Neutrophil (primary cell): Measurements from ENCODE around the gene MTX3.

Experiments used
- H3K27ac ChIP-seq: fragments of 200-600 bp; sonication (generic); 2 replicates; pipeline ENCODE4 v1.5.1; 2016; ENCODE audit warnings: mild to moderate bottlenecking, moderate library complexity
- H3K27me3 ChIP-seq: fragments of 200-600 bp; sonication (generic); 2 replicates; pipeline ENCODE4 v1.6.0; 2016; ENCODE audit warnings: mild to moderate bottlenecking
- H3K36me3 ChIP-seq: fragments of 200-600 bp; sonication (generic); 2 replicates; pipeline ENCODE4 v1.5.1; 2017
- H3K4me1 ChIP-seq, 2 experiments: fragments of 200-600 bp in 1 of 2; sonication (generic) in 1 of 2; 1 replicate in 1 of 2; 2 replicates in 1 of 2; pipeline versions ENCODE4 v1.5.1 to v1.6.1; 2013 to 2016; ENCODE audit warnings: low read depth in 1 of 2, low read length in 1 of 2, mild to moderate bottlenecking in 1 of 2, moderate library complexity in 1 of 2; ENCODE audit not compliant: control insufficient read depth in 1 of 2, insufficient read depth in 1 of 2
- H3K4me3 ChIP-seq, 2 experiments: fragments of 200-600 bp in 1 of 2; sonication (generic) in 1 of 2; 1 replicate in 1 of 2; 2 replicates in 1 of 2; pipeline ENCODE4 v1.5.1; 2013 to 2016; ENCODE audit warnings: low read depth in 1 of 2, low read length in 1 of 2, mild to moderate bottlenecking in 1 of 2, moderate library complexity in 1 of 2
- H3K9me3 ChIP-seq: fragments of 200-600 bp; sonication (generic); 2 replicates; pipeline ENCODE4 v1.5.1; 2016
- TF ChIP-seq, protein P1 (sequence below): fragments of 200-600 bp; sonication (generic); IDR thresholded peaks from 2 replicates; pipeline ENCODE4 v1.5.1; 2016; ENCODE audit warnings: antibody characterized with exemption

MTX3 gene

DNA sequence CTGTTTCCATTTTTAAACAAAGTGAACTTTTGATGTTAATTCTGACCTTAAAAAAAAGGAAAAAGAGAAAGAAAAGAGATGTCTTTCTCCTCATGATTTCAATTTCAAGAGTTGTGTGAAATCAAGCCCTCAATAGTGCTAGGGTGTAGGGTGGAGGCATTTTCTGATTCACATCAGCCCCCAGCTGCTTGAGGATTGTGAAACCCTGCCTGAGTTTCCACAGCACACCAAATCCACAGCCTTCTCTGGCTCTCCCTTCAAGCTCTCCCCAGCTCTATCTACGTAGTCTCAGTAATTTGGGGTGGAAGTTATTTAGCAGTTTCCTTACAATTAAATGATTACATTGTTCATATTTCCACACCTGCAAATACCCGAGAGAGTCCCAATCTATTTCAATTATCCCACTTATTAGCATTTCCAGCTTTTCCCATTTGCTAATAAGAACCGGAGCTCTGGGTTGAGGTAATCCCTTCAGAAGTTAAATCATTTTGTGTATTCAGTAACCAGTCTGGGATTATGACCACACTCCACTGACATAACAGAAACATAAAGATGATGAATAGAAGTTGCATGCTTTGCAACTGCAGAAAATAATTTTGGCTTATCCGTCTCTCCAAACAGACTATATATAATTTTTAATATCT is 54.9 kb downstream of the MTX3 start:
- Histone ChIP-seq H3K36me3 (no peaks in the 10 kb centered on the region), H3K4me3 (no peak overlapping the region)
- TF ChIP-seq, protein P1, sequence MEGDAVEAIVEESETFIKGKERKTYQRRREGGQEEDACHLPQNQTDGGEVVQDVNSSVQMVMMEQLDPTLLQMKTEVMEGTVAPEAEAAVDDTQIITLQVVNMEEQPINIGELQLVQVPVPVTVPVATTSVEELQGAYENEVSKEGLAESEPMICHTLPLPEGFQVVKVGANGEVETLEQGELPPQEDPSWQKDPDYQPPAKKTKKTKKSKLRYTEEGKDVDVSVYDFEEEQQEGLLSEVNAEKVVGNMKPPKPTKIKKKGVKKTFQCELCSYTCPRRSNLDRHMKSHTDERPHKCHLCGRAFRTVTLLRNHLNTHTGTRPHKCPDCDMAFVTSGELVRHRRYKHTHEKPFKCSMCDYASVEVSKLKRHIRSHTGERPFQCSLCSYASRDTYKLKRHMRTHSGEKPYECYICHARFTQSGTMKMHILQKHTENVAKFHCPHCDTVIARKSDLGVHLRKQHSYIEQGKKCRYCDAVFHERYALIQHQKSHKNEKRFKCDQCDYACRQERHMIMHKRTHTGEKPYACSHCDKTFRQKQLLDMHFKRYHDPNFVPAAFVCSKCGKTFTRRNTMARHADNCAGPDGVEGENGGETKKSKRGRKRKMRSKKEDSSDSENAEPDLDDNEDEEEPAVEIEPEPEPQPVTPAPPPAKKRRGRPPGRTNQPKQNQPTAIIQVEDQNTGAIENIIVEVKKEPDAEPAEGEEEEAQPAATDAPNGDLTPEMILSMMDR = no peak

DNA sequence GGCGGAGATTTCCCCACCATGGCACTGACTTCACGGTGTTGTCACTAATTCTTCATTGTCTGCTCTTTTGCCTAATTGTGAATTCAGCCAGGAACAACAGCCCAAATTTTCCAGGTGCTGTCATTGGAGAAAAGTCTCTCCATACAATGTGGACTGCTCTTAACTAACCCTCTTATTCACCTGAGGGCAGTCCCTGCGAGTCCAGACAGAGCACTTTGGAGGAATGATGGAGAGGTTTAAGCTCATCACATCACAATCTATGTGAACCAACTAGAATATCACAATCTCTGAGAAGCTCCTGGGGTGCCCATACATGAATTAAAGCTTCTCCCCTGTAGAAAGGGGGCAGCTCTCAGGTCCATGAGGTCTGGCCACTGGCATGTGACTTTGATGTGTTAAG is 56.4 kb downstream of the MTX3 start:
- Histone ChIP-seq H3K4me3 (no peak overlapping the region), H3K36me3 (no peaks in the 10 kb centered on the region), H3K9me3 (no peaks in the 10 kb centered on the region), H3K27ac (no peak overlapping the region), H3K27me3 (peaks cover 14% of the 10 kb centered on the region), H3K4me1 (no peaks in the 10 kb centered on the region)
- TF ChIP-seq, protein P1 = no peak

More for the DNA sequence above, 54.9 kb downstream of the MTX3 start:
- Histone ChIP-seq H3K9me3 (no peaks in the 10 kb centered on the region), H3K27me3 (peaks cover 14% of the 10 kb centered on the region), H3K4me1 (no peaks in the 10 kb centered on the region), H3K27ac (no peak overlapping the region)

DNA sequence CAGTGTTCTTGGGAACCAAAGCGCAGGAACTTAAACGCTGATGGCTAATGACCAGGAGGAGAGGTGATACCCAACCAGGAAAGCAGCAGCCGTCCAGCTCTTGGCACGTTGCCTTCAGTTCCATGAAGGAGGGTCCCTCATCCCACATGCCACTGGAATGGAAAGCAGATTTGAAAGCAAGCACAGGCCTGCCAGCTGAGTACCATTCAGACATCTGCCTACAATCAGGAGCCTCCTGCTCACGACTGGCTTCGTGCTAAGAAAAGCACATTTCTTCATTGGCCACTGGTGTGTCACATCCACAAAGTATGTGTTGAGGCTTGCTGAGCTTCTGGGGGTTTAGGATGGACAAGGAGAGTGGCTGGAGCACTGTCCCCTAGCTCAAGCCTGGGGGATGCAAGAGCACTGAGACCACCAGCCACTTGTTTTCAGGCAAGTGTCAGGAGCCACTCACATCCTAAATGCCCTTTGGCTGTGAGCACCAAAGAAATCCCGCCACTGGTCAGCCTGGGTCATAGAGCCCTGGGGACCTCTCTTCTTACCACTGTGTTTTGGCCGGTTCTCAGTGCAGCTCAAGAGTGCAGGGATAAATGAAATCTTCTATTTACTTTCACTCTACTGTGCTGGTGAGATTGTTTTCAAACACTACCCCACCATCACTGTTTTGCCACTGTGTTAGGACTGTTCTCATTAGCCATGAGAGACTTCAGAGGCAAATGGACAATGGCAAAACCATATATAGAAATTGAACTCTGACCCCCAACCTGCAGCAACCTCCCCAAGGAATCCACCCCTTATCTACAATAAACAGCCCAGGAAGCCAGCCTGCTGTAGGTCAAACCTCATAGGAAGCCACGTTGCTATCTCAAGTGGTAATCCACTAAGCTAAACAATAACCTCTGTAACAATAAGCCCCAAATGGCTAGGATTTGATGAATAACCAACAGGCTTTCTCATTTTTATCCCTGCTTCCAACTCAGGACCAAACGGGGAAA is 58.3 kb downstream of the MTX3 start:
- H3K27me3 ChIP-seq = peaks cover 14% of the 10 kb centered on the region
- H3K27ac ChIP-seq = no peak overlapping the region
- no peak overlapping the region for H3K4me3 ChIP-seq
- no peaks in the 10 kb centered on the region for H3K9me3 ChIP-seq
- TF ChIP-seq, protein P1 = no peak
- no peaks in the 10 kb centered on the region for H3K36me3 ChIP-seq
- H3K4me1 ChIP-seq = no peaks in the 10 kb centered on the region

DNA sequence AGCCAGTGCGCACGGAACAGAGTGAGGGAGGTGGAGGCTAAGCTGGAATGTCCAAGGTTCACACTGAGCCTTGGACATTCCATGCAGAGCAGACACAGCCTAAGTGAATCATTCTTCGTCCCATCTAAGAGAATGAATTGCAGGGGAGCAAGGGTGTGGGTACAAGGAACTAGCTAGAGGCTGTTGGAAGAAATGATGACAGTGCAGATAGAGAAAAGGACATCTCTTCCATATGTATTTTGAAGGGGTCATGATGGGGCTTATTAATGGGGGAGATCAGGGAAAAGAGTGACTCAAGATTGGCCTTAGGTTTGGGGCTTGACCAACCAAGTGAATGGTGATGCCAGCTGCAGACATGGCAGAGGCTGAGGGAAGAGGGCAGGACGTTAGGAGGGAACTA is 59.2 kb downstream of the MTX3 start:
- Histone ChIP-seq H3K9me3 (no peaks in the 10 kb centered on the region), H3K27me3 (peaks cover 19% of the 10 kb centered on the region), H3K4me1 (no peaks in the 10 kb centered on the region), H3K4me3 (no peak overlapping the region), H3K36me3 (no peaks in the 10 kb centered on the region), H3K27ac (no peak overlapping the region)
- TF ChIP-seq, protein P1 = no peak

DNA sequence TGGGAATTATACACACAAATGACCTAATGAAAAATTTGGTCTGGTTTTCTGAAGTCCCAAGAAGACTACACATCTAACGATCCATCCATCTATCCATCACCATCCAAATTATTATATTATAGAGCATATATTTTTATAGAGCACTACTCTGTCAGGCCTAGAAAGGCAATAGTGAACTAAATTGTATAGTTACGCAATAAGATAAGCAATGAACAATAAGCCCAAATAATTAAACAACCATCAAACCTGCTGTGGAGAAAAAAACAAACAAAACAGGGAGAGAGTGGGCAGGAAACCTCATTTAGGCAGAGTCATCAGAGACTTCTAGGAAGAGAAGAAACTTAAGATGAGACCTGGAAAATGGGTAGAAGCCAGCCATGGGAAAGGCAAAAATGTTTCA is 59.7 kb downstream of the MTX3 start:
- no peaks in the 10 kb centered on the region for H3K9me3 ChIP-seq
- no peak overlapping the region for H3K27ac ChIP-seq
- H3K4me1 ChIP-seq = no peaks in the 10 kb centered on the region
- H3K27me3 ChIP-seq = peaks cover 17% of the 10 kb centered on the region
- TF ChIP-seq, protein P1 = no peak
- H3K36me3 ChIP-seq = no peaks in the 10 kb centered on the region
- no peak overlapping the region for H3K4me3 ChIP-seq
